ENCODE measurements around the gene SERGEF. TPM values are rescaled to one million over a fixed set of nuclear protein-coding genes. Genes with fewer than 3 reads are reported as not detected.

Gene SERGEF
- total and polyA plus RNA-seq, 10 of the 15 experiments (the other 5 are each of a cell fraction or from before 2014, with no cell fraction given), result 14.6 to 27.8 (median 22.4) TPM

GRCh38 chr11:17976651-17977050 is 36.2 kb downstream of the SERGEF start (continued):
- TF ChIP-seq BCL3 (IDR thresholded peaks at IDR 0.05; ENCODE audit: borderline replicate concordance, insufficient read depth, low read depth, low read length, poor library complexity, severe bottlenecking) (no peak), ZBTB33 (IDR thresholded peaks at IDR 0.05) (no peak), ZNF24 (IDR thresholded peaks at IDR 0.05) (no peak), RELA (IDR thresholded peaks at IDR 0.05; ENCODE audit: borderline replicate concordance, partially characterized antibody) (no peak), MYC (IDR thresholded peaks at IDR 0.05; ENCODE audit: insufficient read depth, insufficient read length, insufficient replicate concordance, low read length, severe bottlenecking) (no peak), CBX5 (IDR thresholded peaks at IDR 0.05; ENCODE audit: low read depth) (no peak), SUPT20H (IDR thresholded peaks at IDR 0.05; ENCODE audit: borderline replicate concordance, control insufficient read depth, low read depth, low read length) (no peak), USF2 (IDR thresholded peaks at IDR 0.05; ENCODE audit: borderline replicate concordance, low read depth, low read length) (no peak), ATF7 (IDR thresholded peaks at IDR 0.05; ENCODE audit: low read depth) (no peak)
